Left colon (tissue), 2 donors: ENCODE results near the gene SYNGR3. TPM values are rescaled to one million over a fixed set of nuclear protein-coding genes. Genes with fewer than 3 reads are reported as not detected.
"Not testable (repeated sequence)": the region's sequence is repeated elsewhere in the genome, so short reads cannot be mapped to it uniquely, and the experiment has no call there.

Experiments used
- ATAC-seq: fragments of 200-7000 bp; cut with Tn5 transposase; one replicate; pipeline ENCODE4 v1.9.1; 2020; ENCODE audit warnings: mild to moderate bottlenecking, moderate library complexity
- DNase-seq, 2 donors: peaks; one replicate each; pipeline ENCODE4 v3.0.0-alpha.2; 2020
- intact Hi-C, 2 donors: fragments of 100-400 bp; cut with DNase I in 1 of 2; cut with micrococcal nuclease in 1 of 2; formaldehyde crosslinking; loops; one replicate each; pipeline versions ENCODE4 v1.11.2 to v1.14.0; 2022; cut with DNase I, micrococcal nuclease
- total RNA-seq, 2 donors: library from RNA; stranded (reverse); fragmentation: NEBNext Ultra II Directional; extraction: Animal tissue kit (Norgen Biotek cat#: 25700); gene quantifications; one replicate each; pipeline ENCODE4 v1.2.1, GENCODE V29; 2021
- donor health status: DM: no; HTN: no; CAD: no.
- donor health status: DM: yes; HTN: yes; CAD: no.

Gene SYNGR3
- total RNA-seq, 2 donors from 2014 or later, result 1.6 to 3.0 TPM

DNA sequence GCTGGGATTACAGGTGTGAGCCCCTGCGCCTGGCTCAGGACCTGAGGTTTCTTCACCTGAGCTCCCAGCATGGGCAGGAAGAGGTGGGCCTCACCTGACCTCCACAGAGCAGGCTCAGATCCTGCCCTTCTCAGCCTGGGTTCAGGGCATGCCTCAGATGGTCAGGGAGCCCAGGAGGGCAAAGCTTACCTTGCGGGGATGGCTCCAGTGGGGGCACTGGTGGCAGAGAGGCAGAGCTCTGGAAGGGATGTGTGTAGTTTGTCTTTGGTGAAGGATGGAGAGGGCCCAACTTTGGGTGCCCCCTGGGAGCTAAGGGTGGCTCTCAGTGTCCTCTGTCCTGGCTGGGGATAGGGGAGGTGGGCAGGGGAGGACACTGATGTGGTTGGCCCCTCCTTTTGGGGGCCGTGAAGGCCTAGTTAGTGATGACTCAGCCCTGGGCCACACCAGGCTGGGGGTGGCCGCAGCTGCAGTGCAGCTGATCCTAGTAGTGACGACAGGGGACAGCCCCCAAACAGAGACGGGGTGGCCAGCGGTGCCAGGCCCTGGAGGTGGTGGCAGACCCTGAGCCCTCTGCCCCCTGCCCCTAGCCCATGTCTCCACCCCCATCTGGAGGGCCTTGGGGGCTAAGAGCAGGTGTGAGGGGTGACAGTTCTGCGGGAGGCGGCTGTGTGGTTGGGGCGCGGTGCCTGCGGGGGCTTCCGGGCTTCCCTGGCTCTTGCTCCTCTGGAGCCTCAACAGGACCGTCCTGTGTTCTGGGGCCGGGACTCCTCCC is 42.7 kb downstream of the SYNGR3 start:
- no peak for DNase-seq
- ATAC-seq, result no peak
- intact Hi-C loops, result no loop called here

DNA sequence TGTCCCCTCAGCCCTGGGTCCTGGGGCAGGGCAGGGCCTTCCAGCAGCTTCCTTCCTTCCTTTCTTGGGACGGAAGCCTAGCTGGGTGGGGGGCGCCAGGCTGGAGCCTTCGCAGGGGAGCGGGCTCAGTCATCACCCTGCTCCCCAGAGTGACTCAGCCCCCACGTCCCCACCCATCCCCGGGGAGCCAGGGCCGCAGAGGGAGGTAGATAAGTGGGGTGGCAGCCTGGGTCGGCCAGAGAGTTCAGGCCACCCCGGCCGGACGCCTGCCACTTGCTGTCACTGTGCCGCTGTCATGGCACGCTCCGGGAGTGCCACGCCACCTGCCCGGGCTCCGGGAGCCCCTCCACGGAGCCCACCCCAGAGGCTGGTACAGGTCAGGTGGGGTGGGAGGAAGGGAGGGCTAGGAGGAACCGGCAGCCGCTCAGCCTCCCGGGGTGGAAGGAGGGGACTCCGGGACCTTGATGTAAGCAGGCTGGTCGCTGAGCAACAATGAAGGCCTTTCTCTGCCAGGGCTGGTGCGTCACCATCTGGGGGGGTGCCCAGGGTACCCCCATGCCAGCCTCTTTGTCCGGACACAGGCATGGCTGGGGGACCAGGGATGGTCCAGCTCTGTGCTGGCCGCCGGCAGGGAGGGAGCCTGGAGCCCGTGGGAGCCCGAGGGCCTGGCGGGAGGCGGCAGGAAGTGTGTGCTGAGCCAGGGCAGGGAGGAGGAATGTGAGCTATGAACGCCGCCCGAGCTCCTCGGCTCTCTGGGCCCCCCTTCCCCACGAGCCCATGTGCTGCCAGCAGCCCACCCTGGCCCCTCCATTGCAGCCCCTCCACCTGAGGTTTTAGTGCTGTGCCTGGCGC is 43.5 kb downstream of the SYNGR3 start:
- ATAC-seq (peak; percentile 20), DNase-seq (peak in 1 of 2 donors; percentile 30)
- intact Hi-C loops, result no loop called here

- intact Hi-C loops, DNase-seq, ATAC-seq: not testable (repeated sequence)
Measured at GRCh38 chr16:2033909-2034695, 44.3 kb downstream of the SYNGR3 start.

- ATAC-seq (no peak), DNase-seq (no peak)
- intact Hi-C loops, result no loop called here
Measured at GRCh38 chr16:2034696-2035430, 45.1 kb downstream of the SYNGR3 start.

DNA sequence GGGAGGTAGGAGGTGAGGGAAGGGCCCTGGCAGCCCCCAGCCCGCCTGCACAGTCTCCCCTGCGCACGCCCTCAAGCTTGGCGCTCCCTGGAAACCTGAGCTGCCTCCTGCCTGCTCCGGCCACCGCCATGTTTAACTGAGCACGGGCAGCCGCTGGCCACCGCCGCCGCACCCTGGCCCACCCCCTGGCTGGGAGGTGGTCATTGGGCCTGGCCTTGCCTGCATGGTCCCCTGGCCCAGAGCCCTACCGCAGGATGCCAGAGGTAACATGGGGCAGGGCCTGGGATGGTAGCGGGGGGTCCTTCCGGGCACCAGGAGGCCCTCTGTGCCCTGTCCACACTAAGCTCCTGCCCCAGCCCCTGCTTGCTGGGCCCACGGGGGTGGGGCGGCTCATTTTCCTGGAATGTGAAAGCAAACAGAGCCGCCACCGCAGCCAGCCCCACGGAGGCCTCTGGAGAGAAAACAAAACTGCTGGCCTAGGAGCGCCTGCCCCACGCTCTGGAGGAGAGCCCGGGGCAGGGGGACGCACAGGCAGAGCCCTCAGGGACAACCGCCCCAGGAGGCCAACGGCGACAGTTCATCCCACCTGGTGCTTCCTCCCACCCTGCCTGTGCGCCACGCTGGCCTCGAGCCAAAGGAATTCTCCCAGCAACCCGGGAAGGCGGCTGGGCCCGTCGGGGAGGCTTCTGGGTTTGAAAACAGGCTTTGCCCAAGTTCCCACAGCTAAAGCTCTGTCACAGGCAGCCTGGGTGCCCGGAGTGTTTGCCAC is 45.8 kb downstream of the SYNGR3 start:
- peak; percentile 4 for ATAC-seq
- peak in 1 of 2 donors; percentile 62 for DNase-seq
- intact Hi-C loops, result no loop called here

- DNase-seq (no peak), ATAC-seq (no peak)
- intact Hi-C loops, result no loop called here
Measured at GRCh38 chr16:2036200-2036966, 46.6 kb downstream of the SYNGR3 start.

GRCh38 chr16:2037115-2037514 is 47.3 kb downstream of the SYNGR3 start:
- no peak for DNase-seq
- intact Hi-C loops, result no loop called here
- ATAC-seq, result no peak

DNA sequence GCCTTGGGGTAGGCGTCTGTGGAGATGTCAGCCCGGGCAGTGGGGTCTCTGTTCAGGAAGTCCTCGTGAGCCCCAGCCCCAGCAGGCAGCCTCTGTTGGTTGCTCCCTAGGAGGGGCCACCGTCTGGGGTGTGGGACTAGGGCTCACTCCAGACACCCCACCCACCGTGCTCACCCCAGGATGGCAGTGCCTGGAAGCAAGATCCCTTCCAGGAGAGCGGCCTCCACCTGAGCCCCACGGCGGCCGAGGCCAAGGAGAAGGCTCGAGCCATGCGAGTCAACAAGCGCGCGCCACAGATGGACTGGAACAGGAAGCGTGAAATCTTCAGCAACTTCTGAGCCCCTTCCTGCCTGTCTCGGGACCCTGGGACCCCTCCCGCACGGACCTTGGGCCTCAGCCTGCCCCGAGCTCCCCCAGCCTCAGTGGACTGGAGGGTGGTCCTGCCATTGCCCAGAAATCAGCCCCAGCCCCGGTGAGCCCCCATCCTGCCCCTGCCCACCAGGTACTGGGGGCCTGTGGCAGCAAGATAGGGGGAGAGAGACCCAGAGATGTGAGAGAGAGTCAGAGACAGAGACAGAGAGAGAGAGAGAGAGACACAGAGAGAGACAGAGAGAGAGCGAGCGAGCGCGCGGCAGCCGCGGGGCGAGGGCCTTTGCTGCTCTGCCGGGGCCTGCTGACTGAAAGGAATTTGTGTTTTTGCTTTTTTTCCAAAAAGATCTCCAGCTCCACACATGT is 48.0 kb downstream of the SYNGR3 start:
- intact Hi-C loops, result no loop called here
- no peak for DNase-seq

DNA sequence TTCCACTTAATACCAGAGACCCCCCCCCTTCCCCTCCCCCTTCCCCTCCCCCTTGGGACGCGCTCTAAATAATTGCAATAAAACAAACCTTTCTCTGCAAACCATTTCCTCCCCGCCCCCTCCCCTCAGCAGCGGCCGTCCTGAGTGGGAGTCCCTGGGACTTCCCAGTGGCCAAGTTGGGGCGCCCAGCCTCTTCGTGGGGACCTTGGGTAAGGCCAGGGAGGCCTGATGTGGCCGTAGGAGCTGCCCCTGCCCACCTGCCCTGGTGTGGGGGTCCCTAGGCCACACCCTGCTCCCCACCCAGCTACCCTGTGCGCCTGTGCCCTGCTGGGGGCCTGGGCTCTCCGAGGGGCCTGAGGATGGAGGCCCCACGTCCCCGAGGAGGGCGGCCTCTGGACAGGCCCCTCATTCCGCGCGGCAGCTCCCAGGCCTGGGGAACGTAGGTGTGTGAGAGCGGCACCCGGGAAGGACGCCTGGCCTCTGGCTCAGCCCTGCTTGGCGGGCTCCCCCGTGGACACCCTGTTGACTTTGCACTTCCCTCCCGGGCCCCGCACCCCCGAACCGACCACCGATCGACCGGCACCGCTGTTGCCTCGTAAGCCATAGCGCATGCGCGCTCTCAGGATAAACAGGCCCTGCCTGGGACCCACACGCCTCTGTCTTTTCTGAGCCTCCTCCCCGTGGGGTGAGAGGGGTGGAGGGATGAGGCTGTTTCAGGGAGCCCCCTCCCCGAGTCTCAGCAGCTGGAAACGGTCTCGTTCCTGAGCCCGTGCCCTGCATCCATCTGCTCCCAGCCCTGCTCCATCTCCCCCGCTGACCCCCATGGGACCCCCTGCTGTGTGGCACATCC is 48.8 kb downstream of the SYNGR3 start:
- intact Hi-C loops, result no loop called here

More for the DNA sequence above, 48.0 kb downstream of the SYNGR3 start:
- no peak for ATAC-seq

GRCh38 chr16:2039274-2040031 is 49.7 kb downstream of the SYNGR3 start:
- intact Hi-C loops, result no loop called here
- DNase-seq, result peak; percentile 79 to 89
- peak; percentile 29 for ATAC-seq

More for the DNA sequence above, 48.8 kb downstream of the SYNGR3 start:
- peak in 1 of 2 donors; percentile 23 for DNase-seq
- no peak for ATAC-seq

DNA sequence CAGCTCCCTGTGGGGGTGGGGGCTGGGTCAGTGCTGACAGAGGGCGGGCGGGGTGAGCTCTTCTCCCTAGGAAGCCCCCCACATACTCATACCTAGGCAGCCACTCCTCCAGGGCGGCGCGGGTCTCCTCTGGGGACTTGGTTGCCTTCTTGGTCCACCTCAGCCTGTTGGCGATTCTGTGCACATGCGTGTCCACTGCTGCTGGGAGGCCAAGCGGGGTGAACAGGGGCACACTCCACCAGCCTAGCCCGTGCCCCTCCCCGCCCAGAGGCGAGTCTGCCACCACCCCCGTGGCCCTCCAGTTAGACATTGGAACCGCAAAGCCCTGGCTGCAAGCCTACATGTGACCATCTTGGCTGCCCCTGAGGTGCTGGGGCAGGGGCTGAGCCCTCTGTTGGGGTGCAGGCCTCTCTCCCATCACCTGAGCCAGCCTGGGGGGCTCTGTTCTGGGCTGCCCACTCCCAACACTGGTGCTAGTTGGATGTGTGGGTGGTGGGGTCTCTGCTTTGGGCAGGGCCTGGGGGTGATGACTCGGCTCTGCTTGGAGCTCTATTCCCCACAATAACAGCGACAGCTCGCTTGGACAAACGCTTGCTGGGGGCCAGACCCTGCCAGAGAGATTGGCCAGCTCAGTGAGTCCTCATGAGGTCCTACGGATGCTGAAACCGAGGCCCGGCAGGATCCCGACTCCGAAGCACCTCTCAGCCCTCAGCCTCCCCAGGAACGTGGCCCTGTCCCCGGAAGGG is 50.4 kb downstream of the SYNGR3 start:
- ATAC-seq, result no peak
- DNase-seq, result peak in 1 of 2 donors; percentile 25
- intact Hi-C loops, result no loop called here

GRCh38 chr16:2040787-2041522 is 51.2 kb downstream of the SYNGR3 start:
- intact Hi-C loops, result no loop called here
- peak; percentile 54 for ATAC-seq

DNA sequence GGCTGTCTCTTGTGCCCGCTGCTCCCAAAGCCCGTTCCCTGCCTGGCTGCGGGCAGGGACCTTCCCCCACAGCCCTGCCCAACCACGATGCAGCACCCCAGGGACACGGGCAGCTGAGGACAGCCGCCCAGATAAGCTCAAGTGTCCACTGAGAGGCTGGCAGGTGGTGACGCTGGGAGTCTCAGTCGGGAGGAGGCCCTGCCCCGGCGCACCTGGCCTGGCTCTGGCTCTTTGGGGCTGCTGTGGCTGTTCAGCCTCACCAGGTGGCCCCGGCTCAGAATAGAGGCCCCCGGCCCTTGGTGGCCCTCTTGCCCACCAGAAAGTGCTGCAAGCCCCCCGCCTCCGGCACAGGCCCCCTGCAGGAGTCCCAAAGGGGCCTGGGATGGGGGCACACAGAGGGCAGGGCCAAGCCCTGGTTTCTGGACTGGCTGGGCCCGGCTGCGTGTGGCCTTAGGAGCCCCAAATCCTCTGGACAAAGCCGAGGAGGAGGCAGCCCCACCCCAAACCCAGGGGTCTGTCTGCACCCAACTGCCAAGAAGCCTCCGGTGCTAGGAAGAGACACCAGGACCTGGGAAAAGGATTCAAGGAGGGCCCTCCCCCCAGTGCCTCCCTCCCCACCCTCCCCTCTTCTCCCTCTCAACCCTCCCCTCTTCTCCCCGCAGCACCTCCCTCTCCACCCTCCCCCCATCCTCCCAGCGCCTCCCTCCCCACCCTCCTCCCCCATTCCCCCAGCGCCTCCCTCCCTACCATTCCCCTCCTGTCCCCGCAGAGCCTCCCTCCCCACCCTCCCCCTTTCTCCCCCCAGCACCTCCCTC is 52.6 kb downstream of the SYNGR3 start:
- DNase-seq (peak; percentile 51 to 68), ATAC-seq (peak; percentile 31)

More at GRCh38 chr16:2040787-2041522, 51.2 kb downstream of the SYNGR3 start:
- peak; percentile 84 for DNase-seq

More for the DNA sequence above, 52.6 kb downstream of the SYNGR3 start:
- intact Hi-C loops, result no loop called here
